Left cardiac atrium (tissue), 4 donors: ENCODE measurements around the gene AGER. TPM values are rescaled to one million over a fixed set of nuclear protein-coding genes. Genes with fewer than 3 reads are reported as not detected.
A peak's percentile ranks its signal among the peaks of the same experiment; 100 is the strongest.

Source experiments
- ATAC-seq, 2 donors: fragments of 200-7000 bp; cut with Tn5 transposase; one replicate each; pipeline ENCODE4 v1.9.1; 2020; ENCODE audit warnings: mild to moderate bottlenecking in 2 of 2, moderate library complexity in 2 of 2
- DNase-seq: peaks from one replicate; pipeline ENCODE4 v3.0.0-alpha.2; 2020
- intact Hi-C, 2 donors: fragments of 100-400 bp; cut with DNase I; formaldehyde crosslinking; loops; one replicate each; pipeline versions ENCODE4 v1.14.1 to v1.15.1; 2022 to 2023
- total RNA-seq, 2 donors: library from RNA; stranded (reverse); fragmentation: NEBNext Ultra II Directional; extraction: Animal tissue kit (Norgen Biotek cat#: 25700); gene quantifications; one replicate each; pipeline ENCODE4 v1.2.1, GENCODE V29; 2021
- donor health status: DM: no; HTN: yes; CAD: no.
- donor health status: DM: no; HTN: yes; CAD: no; lungs with severe emphysema.
- donor health status: DM: yes; HTN: yes; CAD: no.
- donor health status: Dilated cardiomyopathy.

The AGER gene
- total RNA-seq, 2 donors from 2014 or later = 2.4 to 2.8 TPM

DNA sequence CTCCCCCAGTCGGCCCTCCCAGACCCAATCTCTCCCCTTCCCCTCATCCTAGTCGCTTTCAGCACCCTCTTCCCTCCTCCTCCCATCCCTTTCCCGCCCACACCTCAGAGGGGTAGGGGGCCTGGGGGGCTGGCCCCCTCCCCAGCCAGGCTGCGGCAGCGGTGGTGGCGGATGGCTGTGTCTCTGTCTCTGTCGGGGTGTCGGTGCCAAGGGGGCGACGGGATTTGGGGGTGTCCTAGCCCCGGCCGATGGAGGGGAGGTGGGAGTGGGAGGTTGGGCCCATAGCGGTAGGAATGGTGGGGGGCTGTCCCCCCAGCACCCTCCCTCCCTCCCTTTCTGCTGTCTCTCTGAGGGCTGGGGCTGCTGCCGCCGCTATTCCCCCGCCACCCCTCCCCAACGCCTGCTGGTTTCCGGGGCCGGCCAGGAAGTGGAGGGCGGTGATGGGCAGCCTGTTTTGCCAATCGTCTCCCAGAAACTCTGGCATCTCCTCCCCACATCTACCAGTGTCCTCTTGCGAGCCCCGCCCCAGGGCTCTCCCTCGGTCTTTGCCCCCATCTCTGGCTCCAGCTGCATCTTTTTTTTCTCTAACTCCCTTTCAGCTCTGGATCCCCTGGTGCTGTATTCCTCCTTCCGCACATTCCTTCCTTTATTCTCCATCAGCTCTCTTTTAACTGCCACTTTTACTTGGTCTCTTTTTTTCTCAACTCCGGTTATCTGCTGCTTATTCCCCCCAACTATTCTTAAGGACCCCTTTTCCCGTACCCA, 8.2 kb downstream of the AGER start, which contains the start of gene AGPAT1:
Gene AGPAT1, minus strand, starts transcription at position 374 of the 765 bp plus-strand sequence. CDS start 4,588 bp downstream, outside the sequence.
- ATAC-seq = peak; percentile 73 to 78
- intact Hi-C loops = no loop called here
- peak; percentile 97 for DNase-seq

DNA sequence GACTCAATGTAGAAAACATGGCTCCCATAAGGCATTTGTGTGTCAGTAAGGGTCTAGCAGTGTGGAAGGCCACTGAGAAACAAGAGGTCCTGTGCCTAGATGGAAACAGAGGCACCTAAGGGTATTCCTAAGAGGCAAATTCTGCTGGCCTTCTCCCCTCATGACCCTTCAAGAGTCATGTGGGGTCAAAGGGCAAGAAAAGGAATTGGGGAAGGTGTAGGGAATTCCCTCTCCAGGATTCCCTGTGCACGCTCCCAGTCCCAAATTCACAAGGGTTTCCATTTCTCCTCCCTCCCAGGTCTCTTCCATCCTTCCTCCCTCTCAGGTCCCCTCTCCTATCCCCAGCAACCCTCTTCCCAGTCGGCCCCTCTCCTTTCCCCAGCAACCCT, 8.7 kb downstream of the AGER start:
- DNase-seq (no peak), ATAC-seq (no peak)
- intact Hi-C loops = no loop called here

DNA sequence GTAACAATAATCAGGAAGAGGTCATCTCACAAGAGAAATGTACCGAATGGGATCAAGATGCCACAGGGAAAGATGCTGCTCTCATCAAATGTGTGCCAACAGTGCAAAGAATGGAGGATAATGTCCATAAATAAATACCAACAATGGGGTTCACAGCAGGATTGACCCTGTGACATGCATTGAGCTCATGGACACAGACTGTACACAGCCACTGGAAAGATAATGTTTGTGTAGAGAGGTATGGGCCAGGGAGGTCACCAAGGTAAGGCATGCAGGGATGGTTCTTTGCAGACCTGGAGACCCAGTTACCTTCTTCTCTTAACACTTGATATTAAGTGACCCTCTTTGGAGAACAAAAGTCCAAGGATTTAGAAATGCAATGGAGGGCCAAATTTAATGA, 9.6 kb downstream of the AGER start:
- no peak for ATAC-seq
- DNase-seq = no peak
- intact Hi-C loops = no loop called here

DNA sequence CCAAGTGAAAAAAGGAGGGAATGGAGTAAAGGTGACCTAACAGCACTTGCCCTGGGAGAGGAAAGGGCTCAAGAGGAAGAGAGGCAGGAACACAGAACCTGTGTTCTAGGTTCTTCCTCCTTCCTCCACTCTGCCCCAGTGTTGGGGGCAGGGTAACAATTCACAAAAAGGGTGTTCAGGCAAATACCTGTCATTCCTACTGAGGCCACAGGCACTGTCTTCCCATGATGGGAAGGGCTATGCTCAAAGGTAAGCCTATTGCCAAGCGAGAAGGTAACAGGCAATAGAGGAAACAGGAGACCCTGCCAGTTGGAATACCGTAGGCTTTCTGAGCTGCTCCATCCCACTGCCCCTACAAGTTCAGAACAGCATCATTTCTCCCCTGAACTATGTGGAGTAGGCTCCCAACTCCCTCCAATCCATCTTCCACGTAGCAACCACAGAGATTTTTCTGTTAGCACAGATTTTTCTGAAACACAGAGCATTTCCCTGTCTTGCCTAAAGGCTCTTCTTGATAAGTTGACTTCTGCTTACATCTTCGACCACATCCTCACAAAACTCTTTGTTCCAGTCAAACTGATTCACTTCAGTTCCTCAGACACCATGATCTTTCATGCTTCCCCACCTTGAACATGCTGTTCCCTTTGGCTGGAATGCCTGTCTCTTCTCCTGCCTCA, 10.9 kb downstream of the AGER start:
- intact Hi-C loops = no loop called here
- DNase-seq = no peak
- ATAC-seq = no peak

GRCh38 chr6:32171234-32171633, 12.8 kb downstream of the AGER start:
- ATAC-seq (no peak), DNase-seq (no peak)
- intact Hi-C loops = no loop called here

GRCh38 chr6:32170294-32170693, 13.8 kb downstream of the AGER start:
- ATAC-seq (no peak), DNase-seq (no peak)
- intact Hi-C loops = no loop called here

DNA sequence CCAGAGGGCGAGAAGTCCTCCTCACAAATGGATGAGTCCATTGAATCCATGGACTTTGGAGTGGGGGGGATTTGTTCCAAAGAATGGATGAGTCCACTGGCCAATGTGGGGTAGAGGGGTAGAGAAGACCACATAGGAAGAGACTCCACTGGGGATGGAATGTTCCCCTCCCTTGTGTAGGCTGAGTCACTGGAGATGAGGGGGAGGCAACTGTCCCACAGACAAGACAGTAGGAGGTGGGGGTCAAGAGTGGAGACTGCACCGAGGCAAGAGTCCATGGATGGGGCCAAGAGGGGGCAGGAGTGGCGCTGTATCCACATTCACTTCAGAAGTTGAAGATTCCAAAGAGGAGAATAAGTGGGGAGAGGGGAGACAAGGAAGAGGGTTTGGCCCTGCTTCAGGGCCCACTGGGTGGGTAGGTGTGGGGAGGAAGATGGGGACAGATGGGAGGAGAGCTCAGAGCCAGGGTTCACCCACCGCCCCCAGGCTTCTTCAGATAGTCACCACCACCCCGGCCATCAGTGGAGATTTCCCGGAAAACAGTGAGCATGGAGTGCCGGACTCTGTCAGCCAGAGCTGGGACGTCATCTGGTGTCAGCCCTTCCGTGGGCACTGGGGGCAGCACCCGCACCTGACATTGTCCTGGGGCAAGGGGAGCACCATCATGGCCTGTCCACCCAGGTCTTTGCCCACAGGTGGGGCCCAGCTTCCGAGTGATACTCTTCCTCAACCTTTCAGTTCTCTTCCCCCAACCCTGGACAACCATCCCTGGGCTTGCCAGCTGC, 15.1 kb downstream of the AGER start:
- no peak for DNase-seq
- peak in 1 of 2 donors; percentile 21 for ATAC-seq
- intact Hi-C loops = no loop called here

GRCh38 chr6:32168350-32168749, 15.7 kb downstream of the AGER start:
- intact Hi-C loops = no loop called here
- ATAC-seq (no peak), DNase-seq (no peak)

DNA sequence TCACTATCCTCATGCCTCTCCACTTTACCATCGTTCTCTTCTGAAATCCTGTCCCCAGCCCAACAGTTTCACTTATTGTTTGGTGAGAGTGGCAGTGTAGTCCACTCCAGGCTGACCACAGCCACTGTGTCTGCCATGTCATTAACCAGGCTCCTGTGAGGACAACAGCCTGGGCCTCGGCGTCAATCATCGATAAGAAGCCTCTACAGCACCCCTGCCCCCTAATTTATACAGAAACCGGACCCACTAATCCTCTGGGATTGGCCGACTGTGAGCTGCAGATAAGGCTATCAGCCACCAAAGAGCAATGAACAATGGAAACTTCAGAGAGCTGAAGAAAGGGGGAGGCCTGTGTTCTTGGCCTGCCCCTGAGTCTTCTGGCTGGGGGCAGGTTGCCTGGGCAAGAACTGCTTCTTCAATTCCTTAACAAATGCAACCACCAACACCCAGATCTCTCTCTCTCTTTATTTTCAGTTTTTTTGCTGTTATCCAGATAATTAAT, 16.2 kb downstream of the AGER start:
- intact Hi-C loops = no loop called here
- ATAC-seq (no peak), DNase-seq (no peak)

- ATAC-seq = no peak
- intact Hi-C loops = no loop called here
- no peak for DNase-seq
Measured at GRCh38 chr6:32167154-32167760, 16.8 kb downstream of the AGER start.

DNA sequence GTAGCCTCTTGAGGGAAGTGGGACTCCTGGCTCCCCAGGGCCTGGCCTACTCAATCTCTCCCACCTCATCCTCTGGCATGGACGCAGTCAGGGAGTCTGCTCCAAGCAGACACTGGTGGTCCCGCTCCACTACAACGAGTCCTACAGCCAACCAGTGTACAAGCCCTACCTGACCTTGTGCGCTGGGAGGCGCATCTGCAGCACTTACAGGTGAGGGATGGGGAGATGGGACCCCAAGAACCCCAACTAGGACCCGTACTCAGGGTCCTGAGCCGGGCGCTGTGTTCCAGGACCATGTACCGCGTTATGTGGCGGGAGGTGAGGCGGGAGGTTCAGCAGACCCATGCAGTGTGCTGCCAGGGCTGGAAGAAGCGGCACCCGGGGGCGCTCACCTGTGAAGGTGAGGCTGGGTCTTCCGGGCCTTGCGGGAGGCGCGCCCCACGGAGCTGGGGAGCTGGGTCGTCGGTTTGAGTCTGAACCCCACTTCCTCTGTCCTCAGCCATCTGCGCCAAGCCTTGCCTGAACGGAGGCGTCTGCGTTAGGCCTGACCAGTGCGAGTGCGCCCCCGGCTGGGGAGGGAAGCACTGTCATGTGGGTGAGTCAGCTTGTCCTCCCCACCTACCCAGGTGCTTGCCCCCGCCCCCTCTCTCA, 17.5 kb downstream of the AGER start:
- intact Hi-C loops = no loop called here
- DNase-seq = no peak
- no peak for ATAC-seq

- ATAC-seq = no peak
- intact Hi-C loops = no loop called here
- DNase-seq = no peak
Measured at GRCh38 chr6:32164295-32164694, 19.8 kb downstream of the AGER start, which contains the start of gene EGFL8. Gene EGFL8, plus strand, starts transcription at chr6:32164595. Its CDS starts 1,571 bp downstream, at chr6:32166166.

DNA sequence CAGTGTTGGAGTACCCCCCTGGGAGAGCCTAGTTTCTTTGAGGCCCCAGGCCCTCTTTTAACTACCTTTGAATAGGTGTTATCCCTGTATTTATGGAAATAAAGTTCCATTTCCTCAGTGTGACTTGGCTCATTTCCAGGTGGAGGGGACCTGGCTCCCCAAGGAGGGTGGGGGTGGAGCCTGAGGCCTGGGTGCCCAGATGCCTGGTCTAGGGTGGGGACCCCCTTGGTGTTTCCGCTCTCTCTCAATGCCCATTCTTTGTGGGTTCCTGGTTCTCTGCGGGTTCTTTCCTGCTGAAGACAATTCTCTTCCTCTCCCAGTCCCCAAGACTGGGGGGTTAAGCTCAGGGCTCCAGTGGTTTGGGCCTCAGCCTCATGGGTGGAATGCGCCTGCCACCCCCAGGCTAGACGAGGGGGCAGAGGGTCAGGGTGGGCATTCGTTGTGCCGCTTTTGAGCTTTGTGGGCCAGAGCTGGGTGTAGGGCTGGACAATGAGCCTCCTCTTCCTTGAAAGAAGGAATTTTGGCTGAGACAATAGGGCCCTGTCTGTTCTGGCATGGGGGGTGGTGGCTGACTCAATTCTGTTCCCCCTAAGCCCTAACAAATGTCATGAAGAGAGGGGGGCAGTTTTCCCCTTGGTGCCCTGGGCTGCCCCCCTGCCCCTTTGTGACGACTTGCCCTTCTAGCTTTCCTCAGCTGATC, 20.3 kb downstream of the AGER start:
- ATAC-seq (peak; percentile 14 to 44), DNase-seq (no peak)

DNA sequence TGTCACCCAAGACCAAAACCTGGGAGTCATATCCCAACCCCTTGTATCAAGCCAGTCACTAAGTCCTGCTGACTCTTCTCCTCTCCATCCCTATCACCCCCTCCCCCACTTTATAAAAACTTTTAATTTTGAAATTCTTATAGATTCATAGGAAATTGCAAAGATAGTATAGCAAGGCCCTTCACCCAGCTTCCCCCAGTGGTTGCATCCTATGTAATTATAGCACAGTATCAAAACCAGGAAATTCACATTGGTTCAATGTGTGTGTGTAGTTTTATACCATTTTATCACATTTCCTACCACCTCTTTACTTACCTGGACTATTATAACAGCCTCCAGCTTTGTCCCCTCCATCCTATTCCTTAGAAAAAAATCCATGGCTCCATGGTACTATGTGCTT, 26.0 kb downstream of the AGER start:
- intact Hi-C loops = no loop called here
- DNase-seq (no peak), ATAC-seq (no peak)

More for the DNA sequence above, 20.3 kb downstream of the AGER start:
- intact Hi-C loops = no loop called here

- intact Hi-C loops = no loop called here
- no peak for DNase-seq
- ATAC-seq = no peak
Measured at GRCh38 chr6:32156891-32157290, 27.2 kb downstream of the AGER start.

GRCh38 chr6:32154514-32155161, 29.4 kb downstream of the AGER start:
- peak; percentile 63 to 66 for ATAC-seq
- DNase-seq = peak; percentile 72
- intact Hi-C loops = loop anchor here in 1 of 2 donors (2.0 kb wide), 2 partner anchors 36 to 68 kb away; no protein-coding TSS in a partner anchor
